ENCODE results near the gene ART4.

ART4 gene

GRCh38 chr12:14776236-14776961 is 66.9 kb downstream of the ART4 start:
- H4K20me1 ChIP-seq (ENCODE audit: insufficient read depth): no peaks in the 10 kb centered on the region
- no peaks in the 10 kb centered on the region for H3K79me2 ChIP-seq (ENCODE audit: insufficient read depth, low read depth)
- TF ChIP-seq CTCF (conservative IDR thresholded peaks at IDR 0.05; ENCODE audit: low read depth, low read length): peak; percentile 28
- H3K4me2 ChIP-seq: no peak overlapping the region
- H3K27me3 ChIP-seq (ENCODE audit: insufficient read depth, low read depth): no peaks in the 10 kb centered on the region
- H3K36me3 ChIP-seq (ENCODE audit: insufficient read depth): no peaks in the 10 kb centered on the region
- H3K4me3 ChIP-seq (IDR thresholded peaks at IDR 0.05; ENCODE audit: insufficient read depth, low read depth, low read length): no peak overlapping the region
- H2AFZ ChIP-seq (ENCODE audit: low read depth): no peak overlapping the region
- peaks cover 7% of the 10 kb centered on the region for H3K4me1 ChIP-seq (ENCODE audit: low read depth, poor library complexity, severe bottlenecking)
- no peak overlapping the region for H3K27ac ChIP-seq
- no peak overlapping the region for H3K9ac ChIP-seq

- H3K9ac ChIP-seq: no peak overlapping the region
- TF ChIP-seq CTCF (conservative IDR thresholded peaks at IDR 0.05; ENCODE audit: low read depth, low read length): no peak
- H3K27ac ChIP-seq: no peak overlapping the region
- no peaks in the 10 kb centered on the region for H3K36me3 ChIP-seq (ENCODE audit: insufficient read depth)
- H3K27me3 ChIP-seq (ENCODE audit: insufficient read depth, low read depth): no peaks in the 10 kb centered on the region
- no peak overlapping the region for H3K4me2 ChIP-seq
- no peaks in the 10 kb centered on the region for H3K79me2 ChIP-seq (ENCODE audit: insufficient read depth, low read depth)
- no peak overlapping the region for H3K4me3 ChIP-seq (IDR thresholded peaks at IDR 0.05; ENCODE audit: insufficient read depth, low read depth, low read length)
- peaks cover 7% of the 10 kb centered on the region for H3K4me1 ChIP-seq (ENCODE audit: low read depth, poor library complexity, severe bottlenecking)
- no peaks in the 10 kb centered on the region for H4K20me1 ChIP-seq (ENCODE audit: insufficient read depth)
- H2AFZ ChIP-seq (ENCODE audit: low read depth): no peak overlapping the region
These were observed 67.7 kb downstream of the ART4 start for GRCh38 chr12:14775636-14775980.
